Putamen (tissue), 1 donor: ENCODE data around the gene INHBE.

Source experiments
- DNase-seq: peaks from one replicate; pipeline ENCODE4 v3.0.0-alpha.2; 2016; ENCODE audit warnings: low spot score

INHBE gene

DNA sequence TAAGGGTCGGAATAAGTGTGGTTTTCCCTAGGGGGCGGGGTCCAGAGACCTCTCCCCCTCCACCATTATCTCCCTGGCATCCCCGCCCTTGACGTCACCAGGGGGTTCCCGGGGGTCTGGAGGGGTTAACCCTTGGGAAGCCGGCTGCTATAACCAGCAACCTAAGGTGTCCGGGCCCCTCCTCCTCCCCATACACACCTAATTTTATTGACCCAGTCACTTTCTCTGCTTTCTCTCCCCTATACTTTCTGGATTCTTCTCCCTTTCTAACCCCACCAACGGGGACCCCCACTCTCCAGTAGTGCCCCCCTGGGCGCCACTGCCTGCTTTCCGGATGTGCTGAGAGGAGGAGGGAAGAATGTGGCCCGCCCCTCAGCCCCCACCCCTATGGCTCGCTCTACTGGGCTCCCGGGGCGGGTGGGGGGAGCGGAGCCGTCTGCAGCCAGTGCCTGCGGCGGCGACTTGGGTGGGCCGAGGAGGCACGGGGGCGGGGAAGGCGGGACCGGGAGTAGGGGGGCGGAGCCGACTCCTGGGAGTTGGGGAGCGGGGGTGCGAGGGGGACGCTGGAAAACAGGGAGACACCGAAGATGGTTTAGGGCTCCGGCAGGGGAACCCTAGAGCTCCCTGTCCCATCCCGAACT is 6.3 kb downstream of the INHBE start:
- DNase-seq, result no peak

DNA sequence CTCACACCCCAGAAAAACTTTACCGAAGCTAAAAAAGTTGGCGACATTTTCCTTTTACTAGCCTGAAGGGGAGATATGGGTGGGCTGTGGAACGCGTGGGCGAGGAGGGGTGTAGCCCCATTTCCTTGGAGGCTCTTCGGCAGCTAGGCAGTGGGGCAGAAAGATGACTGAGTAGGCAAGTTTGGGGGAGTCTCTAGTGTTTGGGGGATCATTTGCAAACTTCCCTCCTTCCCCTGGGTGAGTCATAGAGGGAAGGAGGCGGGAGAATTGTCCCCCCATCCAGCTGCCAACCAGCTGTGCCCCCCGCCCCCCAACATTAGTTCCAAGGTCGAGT is 6.8 kb downstream of the INHBE start:
- no peak for DNase-seq

DNA sequence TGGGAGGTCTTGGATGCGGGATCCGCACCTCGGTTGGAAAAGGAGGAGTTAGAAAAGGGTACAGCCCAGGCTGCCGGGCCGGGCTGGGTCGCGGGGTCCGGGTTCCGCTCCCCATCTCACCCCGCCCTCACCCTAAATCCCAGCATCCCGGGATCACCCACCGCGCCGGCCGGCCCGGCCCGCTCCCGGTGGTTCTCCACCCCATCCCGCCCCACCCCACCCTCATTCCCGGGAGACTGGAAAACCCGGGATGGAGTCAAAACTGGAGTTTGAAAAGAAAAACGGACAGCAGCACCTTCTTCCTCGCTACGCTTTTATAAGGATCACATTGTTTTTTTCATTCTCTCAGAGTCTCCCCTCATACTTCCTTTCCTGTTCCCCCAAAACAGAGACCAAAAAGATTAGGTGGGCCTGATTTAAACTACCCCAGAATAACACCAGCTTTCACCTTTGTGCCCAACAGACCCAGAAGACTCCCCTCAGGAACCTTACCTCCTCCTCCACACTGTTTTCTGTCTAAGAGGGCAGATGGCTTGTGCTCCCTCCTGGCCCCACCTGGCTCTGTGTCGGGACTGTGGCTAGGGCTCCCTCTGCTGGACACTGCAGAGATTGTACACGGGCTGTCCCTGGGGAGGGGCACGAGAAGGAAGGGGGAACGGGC is 7.3 kb downstream of the INHBE start:
- DNase-seq, result peak; percentile 65

DNA sequence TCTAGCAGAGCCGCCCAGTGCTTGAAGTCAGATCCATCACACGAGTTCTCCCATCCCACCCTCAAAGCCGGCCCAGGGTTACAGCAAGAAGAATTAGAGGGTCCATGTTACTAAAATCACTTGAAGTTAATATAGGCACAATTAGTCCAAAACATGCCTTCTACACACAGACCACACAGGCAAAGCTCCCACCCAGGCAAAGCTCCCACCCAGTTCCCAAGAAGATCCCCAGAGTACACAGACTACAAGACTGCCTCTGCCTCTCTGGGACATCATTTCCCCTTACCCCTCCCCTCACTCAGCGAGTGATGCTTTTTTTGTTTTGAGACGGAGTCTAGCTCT is 7.8 kb downstream of the INHBE start:
- no peak for DNase-seq

DNA sequence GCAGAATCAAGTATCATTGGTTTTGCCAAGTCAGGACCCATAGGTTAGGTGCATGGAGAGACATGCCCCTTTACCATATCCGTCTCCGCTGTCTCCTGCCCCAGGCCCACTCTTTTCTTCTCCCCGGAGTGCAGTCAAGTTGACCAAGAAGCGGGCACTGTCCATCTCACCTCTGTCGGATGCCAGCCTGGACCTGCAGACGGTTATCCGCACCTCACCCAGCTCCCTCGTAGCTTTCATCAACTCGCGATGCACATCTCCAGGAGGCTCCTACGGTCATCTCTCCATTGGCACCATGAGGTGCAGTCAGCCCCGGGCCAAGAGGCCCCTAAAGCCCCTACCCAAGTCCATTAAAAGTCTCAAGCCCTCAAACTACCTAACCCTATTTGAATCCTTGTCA is 9.5 kb downstream of the INHBE start:
- DNase-seq, result no peak

DNA sequence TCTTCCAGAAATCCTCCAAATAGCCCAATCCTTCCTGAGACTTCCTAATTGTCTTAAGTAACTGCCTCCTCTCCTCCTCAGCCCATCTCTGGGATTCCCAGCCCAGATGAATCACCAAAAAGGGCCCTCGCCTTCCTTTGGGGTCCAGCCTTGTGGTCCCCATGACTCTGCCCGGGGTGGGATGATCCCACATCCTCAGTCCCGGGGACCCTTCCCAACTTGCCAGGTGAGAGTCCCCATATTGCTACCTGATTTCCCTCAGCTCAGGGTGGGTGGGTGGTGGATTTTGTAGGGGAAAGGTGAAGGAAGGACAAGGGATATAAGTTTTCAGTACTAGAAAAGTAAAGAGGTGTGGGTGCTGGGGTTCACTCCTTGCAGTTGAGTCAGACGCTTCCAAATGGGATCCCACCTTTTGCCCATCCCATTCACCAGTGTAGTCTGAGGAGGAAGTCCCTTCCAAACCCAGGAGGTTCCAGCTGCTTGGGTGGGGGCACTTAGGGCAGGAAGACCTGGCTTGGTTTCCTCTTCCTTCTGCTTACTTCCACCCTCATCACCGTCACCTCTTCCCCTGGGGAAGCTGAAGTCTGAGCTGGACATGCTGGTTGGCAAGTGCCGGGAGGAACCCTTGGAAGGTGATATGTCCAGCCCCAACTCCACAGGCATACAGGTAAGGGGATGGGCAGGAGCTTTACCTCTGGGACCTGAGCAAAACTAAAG is 10.1 kb downstream of the INHBE start:
- DNase-seq, result no peak

DNA sequence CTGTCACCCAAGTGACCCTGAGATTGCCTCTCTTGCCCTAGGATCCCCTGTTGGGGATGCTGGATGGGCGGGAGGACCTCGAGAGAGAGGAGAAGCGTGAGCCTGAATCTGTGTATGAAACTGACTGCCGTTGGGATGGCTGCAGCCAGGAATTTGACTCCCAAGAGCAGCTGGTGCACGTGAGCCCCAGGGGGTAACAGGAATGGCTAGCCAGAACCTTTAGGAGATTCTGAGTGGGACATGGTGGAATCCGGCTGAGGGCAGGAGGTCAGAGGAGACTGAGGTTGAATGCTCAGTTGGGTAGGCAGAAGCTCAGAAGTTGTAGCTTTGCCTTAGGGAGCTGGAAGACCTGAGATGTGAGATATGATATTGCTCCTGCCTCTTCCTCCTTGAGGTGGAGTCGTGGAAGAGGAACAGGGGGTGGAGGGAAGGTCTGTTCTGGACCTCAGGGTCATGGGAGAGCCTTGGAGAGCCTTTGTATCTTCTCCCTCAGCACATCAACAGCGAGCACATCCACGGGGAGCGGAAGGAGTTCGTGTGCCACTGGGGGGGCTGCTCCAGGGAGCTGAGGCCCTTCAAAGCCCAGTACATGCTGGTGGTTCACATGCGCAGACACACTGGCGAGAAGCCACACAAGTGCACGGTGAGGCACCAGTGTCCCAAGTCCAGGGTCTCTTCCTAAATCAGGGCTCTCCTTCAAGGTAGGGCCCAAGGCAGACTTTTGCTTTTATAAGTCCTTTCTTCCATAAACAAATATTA is 10.8 kb downstream of the INHBE start:
- no peak for DNase-seq

DNA sequence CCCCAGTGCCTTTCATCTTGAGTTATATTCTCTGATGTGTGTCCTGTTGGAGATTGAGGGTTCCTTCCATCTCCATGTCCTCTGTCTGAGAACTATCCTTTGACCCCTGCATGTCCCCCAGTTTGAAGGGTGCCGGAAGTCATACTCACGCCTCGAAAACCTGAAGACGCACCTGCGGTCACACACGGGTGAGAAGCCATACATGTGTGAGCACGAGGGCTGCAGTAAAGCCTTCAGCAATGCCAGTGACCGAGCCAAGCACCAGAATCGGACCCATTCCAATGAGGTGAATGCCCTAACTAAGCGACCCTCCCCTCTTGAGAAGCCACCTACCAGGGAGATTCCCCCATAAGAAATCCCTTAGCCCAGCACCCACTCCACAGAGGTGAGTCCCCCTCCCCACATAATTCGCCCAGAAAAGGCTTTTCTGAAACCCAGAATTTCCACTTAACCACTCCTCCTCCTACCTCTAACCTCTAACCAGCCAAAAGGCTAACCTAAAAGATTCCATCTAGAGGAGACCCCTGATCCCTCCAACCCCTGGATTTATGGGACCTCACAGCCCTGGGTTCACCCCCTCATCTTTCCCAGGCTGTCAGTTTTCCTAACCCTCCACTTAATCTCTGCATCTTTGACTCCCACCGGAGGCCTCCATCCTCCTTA is 12.2 kb downstream of the INHBE start:
- DNase-seq, result no peak

DNA sequence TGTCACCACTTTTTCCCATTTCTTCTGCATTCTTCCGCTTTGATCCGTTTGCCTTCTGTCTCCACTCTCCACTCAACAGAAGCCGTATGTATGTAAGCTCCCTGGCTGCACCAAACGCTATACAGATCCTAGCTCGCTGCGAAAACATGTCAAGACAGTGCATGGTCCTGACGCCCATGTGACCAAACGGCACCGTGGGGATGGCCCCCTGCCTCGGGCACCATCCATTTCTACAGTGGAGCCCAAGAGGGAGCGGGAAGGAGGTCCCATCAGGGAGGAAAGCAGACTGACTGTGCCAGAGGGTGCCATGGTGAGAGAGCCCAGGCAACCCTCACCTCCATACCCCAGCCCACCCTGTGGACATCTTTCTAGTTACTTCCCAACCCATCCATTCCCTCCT is 12.8 kb downstream of the INHBE start:
- DNase-seq, result no peak

DNA sequence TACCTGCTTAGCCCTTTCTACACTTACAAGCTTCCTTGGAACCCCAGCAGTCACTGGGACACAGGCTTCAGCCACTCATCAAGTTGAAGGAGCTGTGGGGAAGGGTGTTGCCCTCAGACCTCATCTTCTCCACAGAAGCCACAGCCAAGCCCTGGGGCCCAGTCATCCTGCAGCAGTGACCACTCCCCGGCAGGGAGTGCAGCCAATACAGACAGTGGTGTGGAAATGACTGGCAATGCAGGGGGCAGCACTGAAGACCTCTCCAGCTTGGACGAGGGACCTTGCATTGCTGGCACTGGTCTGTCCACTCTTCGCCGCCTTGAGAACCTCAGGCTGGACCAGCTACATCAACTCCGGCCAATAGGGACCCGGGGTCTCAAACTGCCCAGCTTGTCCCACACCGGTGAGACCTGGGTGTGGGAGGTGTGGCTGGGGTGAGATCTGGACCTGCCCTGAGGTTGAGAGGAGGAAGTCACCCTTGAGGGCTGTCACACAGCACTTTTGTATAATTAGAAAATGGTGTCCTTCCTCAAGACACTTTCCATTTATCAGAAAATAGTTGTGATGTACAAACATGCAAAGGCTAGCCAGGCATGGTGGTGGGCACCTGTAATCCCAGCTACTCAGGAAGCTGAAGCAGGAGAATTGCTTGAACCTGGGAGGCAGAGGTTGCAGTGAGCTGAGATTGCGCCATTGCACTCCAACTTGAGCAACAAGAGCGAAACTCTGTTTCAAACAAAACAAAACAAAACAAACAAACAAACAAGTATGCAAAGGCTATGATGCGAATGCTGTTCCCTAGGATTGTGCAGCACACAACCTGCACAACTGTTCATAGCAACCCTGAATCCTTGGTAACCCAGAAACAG is 14.4 kb downstream of the INHBE start:
- no peak for DNase-seq

DNA sequence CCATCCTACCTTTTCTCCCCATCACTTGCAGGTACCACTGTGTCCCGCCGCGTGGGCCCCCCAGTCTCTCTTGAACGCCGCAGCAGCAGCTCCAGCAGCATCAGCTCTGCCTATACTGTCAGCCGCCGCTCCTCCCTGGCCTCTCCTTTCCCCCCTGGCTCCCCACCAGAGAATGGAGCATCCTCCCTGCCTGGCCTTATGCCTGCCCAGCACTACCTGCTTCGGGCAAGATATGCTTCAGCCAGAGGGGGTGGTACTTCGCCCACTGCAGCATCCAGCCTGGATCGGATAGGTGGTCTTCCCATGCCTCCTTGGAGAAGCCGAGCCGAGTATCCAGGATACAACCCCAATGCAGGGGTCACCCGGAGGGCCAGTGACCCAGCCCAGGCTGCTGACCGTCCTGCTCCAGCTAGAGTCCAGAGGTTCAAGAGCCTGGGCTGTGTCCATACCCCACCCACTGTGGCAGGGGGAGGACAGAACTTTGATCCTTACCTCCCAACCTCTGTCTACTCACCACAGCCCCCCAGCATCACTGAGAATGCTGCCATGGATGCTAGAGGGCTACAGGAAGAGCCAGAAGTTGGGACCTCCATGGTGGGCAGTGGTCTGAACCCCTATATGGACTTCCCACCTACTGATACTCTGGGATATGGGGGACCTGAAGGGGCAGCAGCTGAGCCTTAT is 15.3 kb downstream of the INHBE start:
- no peak for DNase-seq

DNA sequence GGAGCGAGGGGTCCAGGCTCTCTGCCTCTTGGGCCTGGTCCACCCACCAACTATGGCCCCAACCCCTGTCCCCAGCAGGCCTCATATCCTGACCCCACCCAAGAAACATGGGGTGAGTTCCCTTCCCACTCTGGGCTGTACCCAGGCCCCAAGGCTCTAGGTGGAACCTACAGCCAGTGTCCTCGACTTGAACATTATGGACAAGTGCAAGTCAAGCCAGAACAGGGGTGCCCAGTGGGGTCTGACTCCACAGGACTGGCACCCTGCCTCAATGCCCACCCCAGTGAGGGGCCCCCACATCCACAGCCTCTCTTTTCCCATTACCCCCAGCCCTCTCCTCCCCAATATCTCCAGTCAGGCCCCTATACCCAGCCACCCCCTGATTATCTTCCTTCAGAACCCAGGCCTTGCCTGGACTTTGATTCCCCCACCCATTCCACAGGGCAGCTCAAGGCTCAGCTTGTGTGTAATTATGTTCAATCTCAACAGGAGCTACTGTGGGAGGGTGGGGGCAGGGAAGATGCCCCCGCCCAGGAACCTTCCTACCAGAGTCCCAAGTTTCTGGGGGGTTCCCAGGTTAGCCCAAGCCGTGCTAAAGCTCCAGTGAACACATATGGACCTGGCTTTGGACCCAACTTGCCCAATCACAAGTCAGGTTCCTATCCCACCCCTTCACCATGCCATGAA is 16.0 kb downstream of the INHBE start:
- no peak for DNase-seq

DNA sequence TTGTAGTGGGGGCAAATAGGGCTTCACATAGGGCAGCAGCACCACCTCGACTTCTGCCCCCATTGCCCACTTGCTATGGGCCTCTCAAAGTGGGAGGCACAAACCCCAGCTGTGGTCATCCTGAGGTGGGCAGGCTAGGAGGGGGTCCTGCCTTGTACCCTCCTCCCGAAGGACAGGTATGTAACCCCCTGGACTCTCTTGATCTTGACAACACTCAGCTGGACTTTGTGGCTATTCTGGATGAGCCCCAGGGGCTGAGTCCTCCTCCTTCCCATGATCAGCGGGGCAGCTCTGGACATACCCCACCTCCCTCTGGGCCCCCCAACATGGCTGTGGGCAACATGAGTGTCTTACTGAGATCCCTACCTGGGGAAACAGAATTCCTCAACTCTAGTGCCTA is 16.6 kb downstream of the INHBE start:
- no peak for DNase-seq

DNA sequence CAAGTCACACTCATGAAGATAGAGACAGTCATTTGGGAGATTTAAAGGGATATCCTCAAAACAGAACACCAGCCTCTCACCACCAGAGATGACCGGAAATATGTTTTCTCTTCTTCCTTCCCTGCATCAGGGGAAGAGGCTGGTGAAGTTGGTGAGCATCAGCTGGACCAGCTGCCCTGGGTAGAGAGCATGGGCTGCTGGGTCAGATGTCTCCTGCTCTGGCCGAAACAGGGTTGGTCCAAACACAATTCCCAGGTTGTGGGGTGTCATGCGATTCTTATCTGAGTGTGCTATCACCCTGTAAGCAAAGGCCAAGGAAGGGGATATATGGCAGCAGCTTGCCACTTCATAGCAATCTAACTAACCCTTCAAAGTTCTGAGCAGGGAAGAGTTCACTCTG is 17.3 kb downstream of the INHBE start:
- DNase-seq, result no peak

DNA sequence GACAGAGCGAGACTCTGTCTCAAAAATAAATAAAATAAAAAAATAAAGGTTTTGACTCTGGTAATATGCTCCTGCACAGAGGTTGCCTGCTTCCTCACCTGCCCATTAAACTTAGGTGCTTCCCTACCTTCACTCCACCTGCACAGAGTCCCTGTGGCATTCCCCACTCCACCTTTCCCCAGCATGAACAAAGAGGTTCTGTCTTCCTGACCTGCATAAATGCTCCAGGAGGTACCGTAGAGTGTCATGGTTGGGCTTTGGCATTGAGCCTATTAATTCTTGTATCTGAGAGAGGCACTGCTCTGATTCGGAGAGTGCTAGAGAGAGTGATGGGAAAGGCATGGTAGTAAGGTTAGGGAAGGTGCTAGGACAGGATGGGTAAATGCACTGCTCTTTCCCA is 18.3 kb downstream of the INHBE start:
- DNase-seq, result no peak

DNA sequence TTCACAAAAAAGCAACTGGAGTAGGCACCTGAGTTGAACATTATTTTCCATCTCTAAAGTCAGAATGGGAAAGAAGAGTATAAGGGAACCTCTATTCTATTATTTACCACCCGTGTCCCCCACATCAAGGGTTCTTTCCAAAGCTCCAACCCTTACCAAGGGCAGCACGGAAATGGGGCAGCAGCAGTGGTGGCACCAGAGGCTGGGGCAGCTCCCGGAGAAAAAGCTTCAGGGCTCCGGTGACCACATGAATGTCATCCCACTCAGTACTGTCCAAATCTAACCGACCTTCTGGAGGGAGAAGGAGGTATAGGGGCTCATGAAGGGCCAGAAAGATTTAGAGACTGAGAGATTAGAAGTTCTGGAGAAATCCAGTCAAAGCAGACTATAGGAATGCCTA is 18.8 kb downstream of the INHBE start:
- DNase-seq, result no peak

DNA sequence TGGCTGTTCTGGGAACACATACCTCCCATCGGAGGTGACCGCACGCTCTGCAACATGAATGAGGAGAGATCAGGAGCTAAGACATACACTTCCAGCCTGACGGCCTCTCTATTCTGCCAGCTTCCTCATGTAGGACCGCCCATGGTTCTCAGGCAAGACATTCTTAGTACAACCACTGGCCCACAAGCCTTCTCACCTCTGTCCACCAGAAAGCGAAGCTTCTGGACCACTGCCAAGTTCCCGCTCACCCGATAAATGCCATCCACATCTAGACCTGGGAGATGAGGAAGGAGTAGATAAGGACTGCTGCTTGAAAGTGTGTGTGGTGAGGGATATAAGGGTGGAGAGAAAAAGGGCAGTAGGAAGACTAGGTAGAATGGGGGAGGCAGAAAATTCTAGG is 19.3 kb downstream of the INHBE start:
- no peak for DNase-seq

DNA sequence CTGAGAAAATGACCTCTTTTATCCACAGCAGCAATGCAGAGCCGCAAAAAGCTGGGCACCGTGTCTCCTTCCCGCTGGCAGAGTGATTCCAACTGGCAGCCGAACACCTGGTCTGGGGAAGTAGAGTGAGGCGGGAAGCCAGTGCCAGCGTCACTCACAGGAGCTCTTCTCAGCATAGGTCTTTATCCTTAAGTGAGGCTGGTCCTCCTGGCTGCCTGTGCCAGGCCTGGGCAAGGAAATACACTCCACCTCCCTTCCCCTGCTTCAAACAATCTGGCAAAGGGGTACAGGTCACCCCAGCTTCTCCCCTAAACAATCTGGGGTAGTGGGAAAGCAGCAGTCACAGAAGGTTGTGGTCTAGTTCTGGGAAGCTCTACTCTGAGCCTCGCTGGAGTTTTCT is 19.8 kb downstream of the INHBE start:
- no peak for DNase-seq

DNA sequence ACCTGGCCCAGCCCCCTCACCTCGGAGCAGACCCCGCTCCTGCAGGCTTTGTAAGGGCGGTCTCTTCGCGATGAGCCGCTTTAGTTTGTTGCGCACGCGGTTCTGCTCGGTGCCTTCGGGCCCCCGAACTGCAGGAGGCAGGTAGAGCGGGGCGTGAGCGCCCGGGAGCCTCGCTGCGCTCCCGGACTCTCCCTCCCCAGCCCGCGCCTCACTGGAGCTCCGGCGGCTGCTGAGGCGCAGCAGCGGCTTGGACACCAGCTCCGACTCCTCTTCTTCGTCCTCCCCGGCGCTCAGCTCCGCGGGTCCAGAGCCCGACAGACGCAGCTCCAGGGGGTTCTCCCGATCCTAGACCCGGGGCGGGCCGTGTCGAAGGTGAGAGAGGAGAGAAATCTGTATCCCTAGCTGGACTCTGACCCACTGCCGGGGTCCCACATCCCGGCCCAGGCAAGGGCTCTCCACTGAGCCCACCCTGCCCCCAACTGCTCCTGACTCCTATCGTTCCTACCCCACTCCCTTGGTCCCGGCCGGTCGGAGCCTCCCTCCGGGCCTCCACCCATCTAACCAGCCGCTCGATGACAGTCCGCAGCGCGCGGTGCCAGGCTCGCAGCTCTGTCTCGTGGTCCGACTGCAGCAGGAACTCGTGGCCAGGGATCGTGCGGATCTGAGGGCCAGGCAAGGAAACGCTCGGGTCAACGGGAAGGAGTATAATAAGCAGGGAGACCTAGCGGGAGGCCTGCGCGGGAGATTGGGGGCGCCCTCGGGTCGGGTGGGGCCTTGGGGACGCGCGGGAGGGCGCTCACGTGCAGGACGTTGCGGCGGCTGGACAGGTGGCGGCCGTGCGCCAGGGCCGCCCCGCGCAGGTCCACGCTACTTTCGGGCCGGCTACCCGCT is 20.4 kb downstream of the INHBE start:
- DNase-seq, result no peak
